CD14-positive monocyte (primary cell): ENCODE measurements around the gene CNOT4. TPM values are rescaled to one million over a fixed set of nuclear protein-coding genes. Genes with fewer than 3 reads are reported as not detected.

Experiments used
- DNase-seq, 3 donors: peaks; one replicate each; pipeline ENCODE4 v3.0.0-alpha.2; 2011 to 2022
- H2AFZ ChIP-seq: 2 replicates; pipeline ENCODE4 v1.6.0; 2012; ENCODE audit warnings: mild to moderate bottlenecking, low read depth, low read length, inconsistent platforms; ENCODE audit not compliant: insufficient read depth, poor library complexity, severe bottlenecking
- H3K27ac ChIP-seq, 2 donors: 1 replicate in 1 of 2; 2 replicates in 1 of 2; pipeline ENCODE4 v1.5.1; 2012 to 2013; ENCODE audit warnings: low read length in 2 of 2, control low read depth in 1 of 2, inconsistent platforms in 1 of 2, low read depth in 1 of 2, mild to moderate bottlenecking in 1 of 2
- H3K27me3 ChIP-seq, 2 donors: one replicate each; pipeline versions ENCODE4 v1.6.0 to v1.6.1; 2011 to 2013; ENCODE audit warnings: low read length in 2 of 2; ENCODE audit not compliant: control insufficient read depth in 2 of 2, insufficient read depth in 2 of 2
- H3K36me3 ChIP-seq, 2 donors: replicated peaks in 1 of 2; 1 replicate in 1 of 2; 2 replicates in 1 of 2; pipeline versions ENCODE4 v1.5.1 to v1.6.1; 2012 to 2013; ENCODE audit warnings: low read length in 2 of 2, control low read depth in 1 of 2, inconsistent platforms in 1 of 2, mild to moderate bottlenecking in 1 of 2; ENCODE audit not compliant: insufficient read depth in 2 of 2, control insufficient read depth in 1 of 2
- H3K4me1 ChIP-seq, 2 donors: 1 replicate in 1 of 2; 2 replicates in 1 of 2; pipeline versions ENCODE4 v1.5.1 to v1.6.1; 2012 to 2013; ENCODE audit warnings: low read length in 2 of 2, control low read depth in 1 of 2, inconsistent platforms in 1 of 2, mild to moderate bottlenecking in 1 of 2, moderate library complexity in 1 of 2; ENCODE audit not compliant: insufficient read depth in 2 of 2, control insufficient read depth in 1 of 2
- H3K4me2 ChIP-seq: replicated peaks from 2 replicates; pipeline ENCODE3; 2012; ENCODE audit warnings: low read length, moderate library complexity, mild to moderate bottlenecking; ENCODE audit not compliant: poor library complexity, severe bottlenecking; ENCODE audit errors: extremely low read depth
- H3K4me3 ChIP-seq, 3 experiments: fragments of 200-600 bp in 1 of 3; sonication (generic) in 1 of 3; replicated peaks in 1 of 3; 1 replicate in 2 of 3; 2 replicates in 1 of 3; pipeline ENCODE4 v1.5.1; 2011 to 2013; ENCODE audit warnings: low read length in 3 of 3, mild to moderate bottlenecking in 3 of 3, control low read depth in 2 of 3, low read depth in 2 of 3, inconsistent platforms in 1 of 3, moderate library complexity in 1 of 3
- H3K79me2 ChIP-seq: 2 replicates; pipeline ENCODE4 v1.6.0; 2012; ENCODE audit warnings: mild to moderate bottlenecking, control low read depth, inconsistent platforms, low read length, moderate library complexity; ENCODE audit not compliant: insufficient read depth
- H3K9ac ChIP-seq: 2 replicates; pipeline ENCODE4 v1.6.0; 2017; ENCODE audit warnings: low read length, mild to moderate bottlenecking; ENCODE audit not compliant: insufficient read depth, poor library complexity, severe bottlenecking
- H3K9me3 ChIP-seq, 2 donors: replicated peaks in 1 of 2; 1 replicate in 1 of 2; 2 replicates in 1 of 2; pipeline versions ENCODE4 v1.5.1 to v1.6.1; 2012 to 2013; ENCODE audit warnings: low read length in 2 of 2, control low read depth in 1 of 2; ENCODE audit not compliant: control insufficient read depth in 1 of 2, insufficient read depth in 1 of 2
- H4K20me1 ChIP-seq: 2 replicates; pipeline ENCODE4 v1.6.0; 2012; ENCODE audit warnings: mild to moderate bottlenecking, low read length, control low read depth, moderate library complexity; ENCODE audit not compliant: insufficient read depth
- H3K27ac Mint-ChIP-seq, 7 donors: one replicate each; pipeline ENCODE4 v1.8.0; 2020; ENCODE audit warnings: mild to moderate bottlenecking in 7 of 7, mixed read lengths in 7 of 7, moderate library complexity in 6 of 7, inconsistent platforms in 2 of 7
- H3K27me3 Mint-ChIP-seq, 3 donors: one replicate each; pipeline ENCODE4 v1.8.0; 2021 to 2022; ENCODE audit warnings: low read depth in 3 of 3, mild to moderate bottlenecking in 3 of 3, mixed read lengths in 3 of 3, moderate library complexity in 3 of 3, inconsistent platforms in 1 of 3
- H3K36me3 Mint-ChIP-seq, 2 donors: one replicate each; pipeline ENCODE4 v1.8.0; 2020; ENCODE audit warnings: mixed read lengths in 2 of 2, inconsistent platforms in 1 of 2, mild to moderate bottlenecking in 1 of 2
- H3K4me1 Mint-ChIP-seq: one replicate; pipeline ENCODE4 v1.8.0; 2020; ENCODE audit warnings: mild to moderate bottlenecking, mixed read lengths
- H3K4me3 Mint-ChIP-seq, 2 donors: one replicate each; pipeline ENCODE4 v1.8.0; 2020; ENCODE audit warnings: mild to moderate bottlenecking in 2 of 2, mixed read lengths in 2 of 2, moderate library complexity in 1 of 2
- H3K9me3 Mint-ChIP-seq, 7 donors: one replicate each; pipeline ENCODE4 v1.8.0; 2020 to 2022; ENCODE audit warnings: mixed read lengths in 7 of 7, mild to moderate bottlenecking in 6 of 7, moderate library complexity in 6 of 7, inconsistent platforms in 2 of 7
- CTCF ChIP-seq: fragments of 200-600 bp; IDR thresholded peaks from one replicate; pipeline ENCODE4 v1.8.0; 2022; ENCODE audit warnings: antibody characterized with exemption, mild to moderate bottlenecking
- WGBS: methylation state at CpG from one replicate; pipeline ENCODE4 v1.1.5; 2013; ENCODE audit warnings: missing lambda C conversion rate; ENCODE audit not compliant: insufficient coverage; 5-methylcytosine and 5-hydroxymethylcytosine counted together
- intact Hi-C, 2 donors: fragments of 100-400 bp; cut with micrococcal nuclease; formaldehyde crosslinking; loops; one replicate each; pipeline versions ENCODE4 v1.15.0 to v1.15.1; 2023
- polyA plus RNA-seq, 3 donors: library from polyadenylated mRNA; depleted of rRNA in 1 of 3; unstranded in 2 of 3; stranded (reverse) in 1 of 3; fragments of 300-500 nt in 2 of 3; fragments of >200 nt in 1 of 3; fragmentation: Illumina TruSeq in 2 of 3; gene quantifications; 1 replicate in 2 of 3; 2 replicates in 1 of 3; pipeline ENCODE4 v1.2.3, GENCODE V29; 2012 to 2021

CNOT4 gene
- polyA plus RNA-seq, 3 donors = 4.3 to 7.9 (median 6.3) TPM

GRCh38 chr7:135320268-135320667 is 189.6 kb downstream of the CNOT4 start:
- H3K27ac Mint-ChIP-seq = no peak overlapping the region
- H3K27me3 Mint-ChIP-seq = peaks cover 0 to 2% (median 0%) of the 10 kb centered on the region in 3 donors
- Histone ChIP-seq H4K20me1 (no peaks in the 10 kb centered on the region), H3K27me3 (no peaks in the 10 kb centered on the region), H3K4me1 (no peaks in the 10 kb centered on the region), H3K4me3 (no peak overlapping the region), H3K4me2 (no peak overlapping the region), H3K36me3 (no peaks in the 10 kb centered on the region), H3K9ac (no peak overlapping the region), H3K9me3 (no peaks in the 10 kb centered on the region), H3K27ac (no peak overlapping the region), H2AFZ (no peak overlapping the region), H3K79me2 (no peaks in the 10 kb centered on the region)
- no peak for TF ChIP-seq CTCF
- H3K9me3 Mint-ChIP-seq = peaks cover 0 to 3% (median under 1%) of the 10 kb centered on the region in 7 donors
- peaks cover 2% of the 10 kb centered on the region for H3K4me1 Mint-ChIP-seq
- intact Hi-C loops = no loop called here
- DNase-seq = no peak
- H3K4me3 Mint-ChIP-seq = no peak overlapping the region
- H3K36me3 Mint-ChIP-seq = no peaks in the 10 kb centered on the region
- WGBS = 1% methylated on average over 7 of the region's 8 CpGs

GRCh38 chr7:135317676-135318325 is 192.1 kb downstream of the CNOT4 start:
- H3K4me2 ChIP-seq = no peak overlapping the region
- WGBS = 68% methylated on average over 9 of the region's 10 CpGs

More at GRCh38 chr7:135317676-135318325, 192.1 kb downstream of the CNOT4 start:
- intact Hi-C loops = no loop called here
- no peak for DNase-seq
- Histone ChIP-seq H3K79me2 (no peaks in the 10 kb centered on the region), H3K9me3 (no peaks in the 10 kb centered on the region), H2AFZ (no peak overlapping the region), H3K27ac (no peak overlapping the region), H3K27me3 (no peaks in the 10 kb centered on the region), H4K20me1 (no peaks in the 10 kb centered on the region), H3K4me1 (no peaks in the 10 kb centered on the region), H3K36me3 (no peaks in the 10 kb centered on the region), H3K9ac (no peak overlapping the region), H3K4me3 (no peak overlapping the region)
- Mint-ChIP-seq H3K27ac (no peak overlapping the region), H3K36me3 (no peaks in the 10 kb centered on the region), H3K27me3 (peaks cover 0 to 2% (median 2%) of the 10 kb centered on the region in 3 donors), H3K4me3 (no peak overlapping the region), H3K4me1 (peaks cover 2% of the 10 kb centered on the region), H3K9me3 (peaks cover 0 to 2% (median 0%) of the 10 kb centered on the region in 7 donors)
- TF ChIP-seq CTCF = no peak
